ENCODE data around the gene NR2F1-AS1.
A peak's percentile ranks its signal among the peaks of the same experiment; 100 is the strongest.

The NR2F1-AS1 gene

GRCh38 chr5:93436083-93436482, 144.9 kb downstream of the NR2F1-AS1 start:
- FAIRE-seq (no peak), DNase-seq (ENCODE audit: insufficient read length, low spot score) (no peak)
- TF ChIP-seq POLR2A (IDR thresholded peaks at IDR 0.05; ENCODE audit: low read depth, low read length), result no peak

- FAIRE-seq (peak; percentile 83), DNase-seq (ENCODE audit: insufficient read length, low spot score) (no peak)
- no peak for TF ChIP-seq POLR2A (IDR thresholded peaks at IDR 0.05; ENCODE audit: low read depth, low read length)
Observed at GRCh38 chr5:93433422-93433821, 147.6 kb downstream of the NR2F1-AS1 start.

GRCh38 chr5:93431250-93431649, 149.8 kb downstream of the NR2F1-AS1 start:
- DNase-seq (ENCODE audit: insufficient read length, low spot score) (no peak), FAIRE-seq (no peak)
- TF ChIP-seq POLR2A (IDR thresholded peaks at IDR 0.05; ENCODE audit: low read depth, low read length), result no peak

- FAIRE-seq (no peak), DNase-seq (ENCODE audit: insufficient read length, low spot score) (no peak)
- TF ChIP-seq POLR2A (IDR thresholded peaks at IDR 0.05; ENCODE audit: low read depth, low read length), result no peak
Observed at GRCh38 chr5:93430673-93431199, 150.3 kb downstream of the NR2F1-AS1 start.

GRCh38 chr5:93430118-93430517, 150.9 kb downstream of the NR2F1-AS1 start:
- no peak for TF ChIP-seq POLR2A (IDR thresholded peaks at IDR 0.05; ENCODE audit: low read depth, low read length)
- DNase-seq (ENCODE audit: insufficient read length, low spot score), result no peak
- no peak for FAIRE-seq

GRCh38 chr5:93428868-93429267, 152.2 kb downstream of the NR2F1-AS1 start:
- DNase-seq (ENCODE audit: insufficient read length, low spot score) (peak; percentile 3), FAIRE-seq (peak; percentile 11)
- no peak for TF ChIP-seq POLR2A (IDR thresholded peaks at IDR 0.05; ENCODE audit: low read depth, low read length)

- TF ChIP-seq POLR2A (IDR thresholded peaks at IDR 0.05; ENCODE audit: low read depth, low read length), result no peak
- DNase-seq (ENCODE audit: insufficient read length, low spot score) (no peak), FAIRE-seq (no peak)
Observed at GRCh38 chr5:93427316-93427715, 153.7 kb downstream of the NR2F1-AS1 start.

GRCh38 chr5:93425096-93425495, 155.9 kb downstream of the NR2F1-AS1 start:
- TF ChIP-seq POLR2A (IDR thresholded peaks at IDR 0.05; ENCODE audit: low read depth, low read length), result no peak
- DNase-seq (ENCODE audit: insufficient read length, low spot score) (no peak), FAIRE-seq (no peak)

GRCh38 chr5:93423300-93423699, 157.7 kb downstream of the NR2F1-AS1 start:
- DNase-seq (ENCODE audit: insufficient read length, low spot score) (no peak), FAIRE-seq (no peak)
- TF ChIP-seq POLR2A (IDR thresholded peaks at IDR 0.05; ENCODE audit: low read depth, low read length), result no peak

GRCh38 chr5:93422652-93423280, 158.3 kb downstream of the NR2F1-AS1 start:
- FAIRE-seq (no peak), DNase-seq (ENCODE audit: insufficient read length, low spot score) (no peak)
- no peak for TF ChIP-seq POLR2A (IDR thresholded peaks at IDR 0.05; ENCODE audit: low read depth, low read length)

GRCh38 chr5:93421987-93422401, 159.0 kb downstream of the NR2F1-AS1 start:
- FAIRE-seq, result no peak
- no peak for TF ChIP-seq POLR2A (IDR thresholded peaks at IDR 0.05; ENCODE audit: low read depth, low read length)
- DNase-seq (ENCODE audit: insufficient read length, low spot score), result no peak

GRCh38 chr5:93421468-93421867, 159.6 kb downstream of the NR2F1-AS1 start:
- TF ChIP-seq POLR2A (IDR thresholded peaks at IDR 0.05; ENCODE audit: low read depth, low read length), result no peak
- no peak for FAIRE-seq
- DNase-seq (ENCODE audit: insufficient read length, low spot score), result no peak

GRCh38 chr5:93417490-93417889, 163.5 kb downstream of the NR2F1-AS1 start:
- TF ChIP-seq POLR2A (IDR thresholded peaks at IDR 0.05; ENCODE audit: low read depth, low read length), result no peak
- no peak for FAIRE-seq

GRCh38 chr5:93415819-93416218, 165.2 kb downstream of the NR2F1-AS1 start:
- DNase-seq (ENCODE audit: insufficient read length, low spot score) (no peak), FAIRE-seq (no peak)
- no peak for TF ChIP-seq POLR2A (IDR thresholded peaks at IDR 0.05; ENCODE audit: low read depth, low read length)

More at GRCh38 chr5:93417490-93417889, 163.5 kb downstream of the NR2F1-AS1 start:
- DNase-seq (ENCODE audit: insufficient read length, low spot score), result no peak

- DNase-seq (ENCODE audit: insufficient read length, low spot score) (no peak), FAIRE-seq (no peak)
- TF ChIP-seq POLR2A (IDR thresholded peaks at IDR 0.05; ENCODE audit: low read depth, low read length), result no peak
Observed at GRCh38 chr5:93411716-93412115, 169.3 kb downstream of the NR2F1-AS1 start.

All from H54 (cell line).